A549 (cell line): ENCODE data around the gene SH3BP5.

Experiments
- BHLHE40 ChIP-seq: IDR thresholded peaks from 2 replicates; pipeline ENCODE4 v1.6.1; 2012; ENCODE audit warnings: low read depth, low read length, inconsistent platforms
- CHD2 ChIP-seq: fragments of 150-350 bp; IDR thresholded peaks from 2 replicates; pipeline ENCODE4 v1.6.1; 2014; ENCODE audit warnings: low read length; ENCODE audit not compliant: partially characterized antibody
- CTCF ChIP-seq: fragments of >200 bp; sonication (Bioruptor Twin); formaldehyde crosslinking; IDR thresholded peaks from 3 replicates; pipeline ENCODE4 v1.5.1; 2016
- EP300 ChIP-seq, 2 experiments: fragments of >200 bp; sonication (Bioruptor Twin); formaldehyde crosslinking; IDR thresholded peaks; 2 replicates in 1 of 2; 3 replicates in 1 of 2; pipeline ENCODE4 v1.6.1; 2016 to 2017
- ESRRA ChIP-seq: fragments of 150-350 bp; IDR thresholded peaks from 2 replicates; pipeline ENCODE4 v1.6.1; 2014; ENCODE audit warnings: mild to moderate bottlenecking, low read length, borderline replicate concordance
- JUN ChIP-seq, 2 experiments: fragments of >200 bp; sonication (Bioruptor Twin); formaldehyde crosslinking; IDR thresholded peaks; 2 replicates in 1 of 2; 3 replicates in 1 of 2; pipeline ENCODE4 v1.6.1; 2016 to 2017
- KDM1A ChIP-seq: fragments of 200-600 bp; sonication (generic); IDR thresholded peaks from 2 replicates; pipeline ENCODE4 v1.6.1; 2016; ENCODE audit warnings: low read depth, mild to moderate bottlenecking
- NR3C1 ChIP-seq: fragments of >200 bp; sonication (Bioruptor Twin); formaldehyde crosslinking; IDR thresholded peaks from 3 replicates; pipeline ENCODE4 v1.6.1; 2017
- RCOR1 ChIP-seq: fragments of 150-350 bp; IDR thresholded peaks from 2 replicates; pipeline ENCODE4 v1.6.1; 2014; ENCODE audit warnings: antibody characterized with exemption, low read length, low read depth
- RFX5 ChIP-seq: fragments of 450-650 bp; IDR thresholded peaks from 2 replicates; pipeline ENCODE4 v1.7.1; 2014; ENCODE audit warnings: antibody characterized with exemption, mild to moderate bottlenecking, moderate library complexity
- ZFP36 ChIP-seq: fragments of 450-650 bp; IDR thresholded peaks from 2 replicates; pipeline ENCODE4 v1.6.1; 2014; ENCODE audit warnings: borderline replicate concordance; ENCODE audit not compliant: partially characterized antibody

GRCh38 chr3:15281817-15282216 lies 50.6 kb downstream of the SH3BP5 start:
- TF ChIP-seq CTCF (no peak), KDM1A (no peak), RCOR1 (no peak), RFX5 (no peak), CHD2 (no peak), BHLHE40 (no peak), EP300 (IDR thresholded peaks at IDR 0.05) (no peak), NR3C1 (no peak), JUN (IDR thresholded peaks at IDR 0.05) (no peak), ESRRA (no peak), ZFP36 (no peak)
